ENCODE results near the gene BAZ2B.

- no peak for TF ChIP-seq DPF2 (IDR thresholded peaks at IDR 0.05)
- no peak for TF ChIP-seq BHLHE40 (IDR thresholded peaks at IDR 0.05; ENCODE audit: low read length)
- no peak for TF ChIP-seq ZFP30 (CRISPR knock-in tag; IDR thresholded peaks at IDR 0.05; ENCODE audit: borderline replicate concordance)
- TF ChIP-seq RAD21 (CRISPR knock-in tag; conservative IDR thresholded peaks at IDR 0.05 in 1 of 2, IDR thresholded peaks at IDR 0.05 in 1 of 2): no peak
- TF ChIP-seq NFE2L1 (tag; IDR thresholded peaks at IDR 0.05; ENCODE audit: borderline replicate concordance, low read depth): no peak
- no peak for TF ChIP-seq FOXP1 (CRISPR knock-in tag; IDR thresholded peaks at IDR 0.05)
These were observed 241.1 kb downstream of the BAZ2B start for GRCh38 chr2:159375241-159375640.

Measured in K562 (cell line).